ENCODE results near the gene CPNE6.

The CPNE6 gene

DNA sequence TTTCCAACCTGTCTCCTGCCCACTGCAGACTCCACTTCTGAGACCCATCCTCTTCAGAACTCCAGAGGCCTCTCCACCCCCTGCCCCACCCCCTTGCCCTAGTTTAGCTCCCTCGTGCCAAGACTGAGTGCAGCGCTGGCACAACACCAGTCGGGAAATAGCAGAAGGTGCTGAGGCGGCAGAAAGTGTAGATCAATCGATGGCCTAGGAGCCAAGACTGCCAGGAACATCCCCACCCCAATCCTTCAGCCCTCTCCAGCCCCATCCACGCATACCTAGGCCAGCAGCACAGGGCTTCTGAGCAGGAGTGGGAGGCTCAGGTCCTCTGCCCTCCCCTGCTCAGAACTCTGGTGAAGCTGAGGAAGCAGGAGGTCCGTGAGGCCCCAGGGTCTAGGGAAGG, 1.1 kb downstream of the CPNE6 start:
- no peak overlapping the region for H2BK5ac ChIP-seq (ENCODE audit: low read length)
- no CpG with 5 or more reads among the region's 7 CpGs for WGBS (ENCODE audit: extremely low coverage, insufficient coverage, low lambda C conversion rate)
- H3K23ac ChIP-seq (ENCODE audit: low read length) = no peak overlapping the region
- H3K79me2 ChIP-seq (ENCODE audit: control insufficient read depth, insufficient read depth, low read length) = no peaks in the 10 kb centered on the region
- no peak for DNase-seq
- H2AK5ac ChIP-seq (ENCODE audit: low read length) = no peak overlapping the region
- H3K18ac ChIP-seq (ENCODE audit: low read length) = no peak overlapping the region
- H3K4me3 ChIP-seq (ENCODE audit: low read length) = no peak overlapping the region
- no peak overlapping the region for H3K9ac ChIP-seq (ENCODE audit: low read length)
- H4K8ac ChIP-seq (ENCODE audit: low read depth, low read length) = no peak overlapping the region
- no peak overlapping the region for H3K56ac ChIP-seq (ENCODE audit: low read length)
- H3K27me3 ChIP-seq (ENCODE audit: insufficient read depth, low read length, poor library complexity) = no peaks in the 10 kb centered on the region
- no peak overlapping the region for H2BK120ac ChIP-seq (ENCODE audit: low read depth, low read length)
- H3K36me3 ChIP-seq (ENCODE audit: control insufficient read depth, insufficient read depth, low read length) = no peaks in the 10 kb centered on the region
- H3K79me1 ChIP-seq (ENCODE audit: low read length) = no peaks in the 10 kb centered on the region
- H3K27ac ChIP-seq (ENCODE audit: low read depth, low read length) = no peak overlapping the region
- H2BK15ac ChIP-seq (replicated peaks; ENCODE audit: low read depth) = no peak overlapping the region
- H3K4me2 ChIP-seq (ENCODE audit: low read length) = no peak overlapping the region
- H3K4ac ChIP-seq (ENCODE audit: low read depth, low read length) = no peak overlapping the region
- no peaks in the 10 kb centered on the region for H3K4me1 ChIP-seq (ENCODE audit: control insufficient read depth, low read depth, low read length)
- H4K5ac ChIP-seq (ENCODE audit: low read length) = no peak overlapping the region

DNA sequence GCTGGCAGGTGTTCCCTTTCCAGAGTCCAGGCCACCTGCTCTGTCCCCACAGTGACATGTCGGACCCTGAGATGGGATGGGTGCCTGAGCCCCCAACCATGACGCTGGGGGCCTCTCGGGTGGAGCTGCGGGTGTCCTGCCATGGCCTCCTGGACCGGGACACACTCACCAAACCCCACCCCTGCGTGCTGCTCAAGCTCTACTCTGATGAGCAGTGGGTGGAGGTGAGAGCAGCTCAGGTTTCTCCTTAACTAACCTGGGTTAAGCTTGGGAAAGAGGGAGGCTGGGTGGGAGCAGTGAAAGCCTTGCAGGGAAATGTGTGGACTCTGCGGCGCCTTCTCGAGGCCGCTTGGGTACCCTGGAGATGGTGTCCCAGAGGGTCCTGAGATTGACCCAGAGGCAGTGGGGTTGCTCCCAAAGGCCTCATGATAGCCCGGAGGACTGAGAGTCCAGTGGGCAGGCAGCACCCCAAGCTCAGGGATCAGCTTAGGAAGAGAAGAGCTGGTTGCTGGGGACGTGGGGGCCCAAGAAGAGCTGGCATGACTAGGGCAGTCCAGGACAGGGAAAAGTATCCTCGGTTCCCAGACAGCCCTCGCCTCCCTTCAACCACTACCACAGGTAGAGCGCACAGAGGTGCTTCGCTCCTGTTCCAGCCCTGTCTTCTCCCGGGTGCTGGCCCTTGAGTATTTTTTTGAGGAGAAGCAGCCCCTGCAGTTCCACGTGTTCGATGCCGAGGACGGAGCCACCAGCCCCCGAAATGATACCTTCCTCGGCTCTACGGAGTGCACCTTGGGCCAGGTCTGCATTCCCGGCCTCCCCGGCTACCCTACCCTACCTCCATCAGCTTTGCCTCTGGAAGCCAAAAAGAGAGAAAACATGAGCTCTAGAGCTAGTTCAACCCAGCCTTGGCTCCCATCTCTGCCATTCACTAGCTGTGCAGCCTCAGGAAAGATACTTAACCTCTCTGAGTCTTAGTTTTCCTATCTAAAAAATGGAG, 1.8 kb downstream of the CPNE6 start:
- H3K4me3 ChIP-seq (ENCODE audit: low read length) = no peak overlapping the region
- no CpG with 5 or more reads among the region's 26 CpGs for WGBS (ENCODE audit: extremely low coverage, insufficient coverage, low lambda C conversion rate)

DNA sequence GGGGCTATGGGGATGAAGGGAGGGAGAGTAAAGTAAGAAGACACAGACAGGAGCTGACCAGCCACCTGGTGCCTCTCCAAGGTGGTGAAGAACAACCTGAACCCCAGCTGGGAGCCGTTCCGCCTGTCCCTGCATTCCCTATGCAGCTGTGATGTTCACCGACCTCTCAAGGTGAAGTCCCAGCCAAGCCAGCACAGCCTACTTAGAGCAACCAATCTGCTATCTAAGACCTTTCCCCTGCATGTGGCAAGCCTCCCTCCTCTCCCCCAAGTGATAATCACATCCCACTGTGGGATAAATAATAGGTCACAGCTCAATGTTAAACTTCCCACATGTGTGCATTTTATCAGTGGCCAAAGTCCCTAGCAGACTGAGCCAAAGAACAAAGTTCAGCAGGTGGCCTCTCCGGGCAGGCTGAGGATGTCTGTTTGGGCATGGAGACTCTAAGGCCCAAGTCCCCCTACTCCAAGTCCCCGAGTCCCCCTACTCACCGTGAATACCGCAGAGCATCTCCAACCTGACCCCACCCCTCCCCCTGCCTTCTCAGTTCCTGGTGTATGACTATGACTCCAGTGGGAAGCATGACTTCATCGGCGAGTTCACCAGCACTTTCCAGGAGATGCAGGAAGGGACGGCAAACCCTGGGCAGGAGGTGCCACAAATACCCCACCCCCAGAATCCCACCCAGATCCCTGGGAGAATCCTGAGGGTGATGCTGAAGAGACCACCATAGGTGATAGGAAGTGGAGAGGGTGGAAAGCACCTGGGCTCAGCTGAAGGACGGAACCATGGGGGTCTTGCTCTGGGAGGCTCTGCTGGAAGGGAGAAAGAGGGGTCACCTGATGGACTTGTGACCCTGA, 3.5 kb downstream of the CPNE6 start:
- Histone ChIP-seq H3K4me2 (ENCODE audit: low read length) (no peak overlapping the region), H3K4me1 (ENCODE audit: control insufficient read depth, low read depth, low read length) (no peaks in the 10 kb centered on the region), H3K4ac (ENCODE audit: low read depth, low read length) (no peak overlapping the region), H3K9ac (ENCODE audit: low read length) (no peak overlapping the region), H3K36me3 (ENCODE audit: control insufficient read depth, insufficient read depth, low read length) (no peaks in the 10 kb centered on the region), H3K23ac (ENCODE audit: low read length) (no peak overlapping the region), H3K79me2 (ENCODE audit: control insufficient read depth, insufficient read depth, low read length) (no peaks in the 10 kb centered on the region), H2BK120ac (ENCODE audit: low read depth, low read length) (no peak overlapping the region), H3K4me3 (ENCODE audit: low read length) (no peak overlapping the region), H4K8ac (ENCODE audit: low read depth, low read length) (no peak overlapping the region), H2BK15ac (replicated peaks; ENCODE audit: low read depth) (no peak overlapping the region), H2AK5ac (ENCODE audit: low read length) (no peak overlapping the region), H3K27me3 (ENCODE audit: insufficient read depth, low read length, poor library complexity) (no peaks in the 10 kb centered on the region), H4K5ac (ENCODE audit: low read length) (no peak overlapping the region), H3K56ac (ENCODE audit: low read length) (no peak overlapping the region), H2BK5ac (ENCODE audit: low read length) (no peak overlapping the region), H3K27ac (ENCODE audit: low read depth, low read length) (no peak overlapping the region), H3K79me1 (ENCODE audit: low read length) (no peaks in the 10 kb centered on the region), H3K18ac (ENCODE audit: low read length) (no peak overlapping the region)
- no peak for DNase-seq
- no CpG with 5 or more reads among the region's 11 CpGs for WGBS (ENCODE audit: extremely low coverage, insufficient coverage, low lambda C conversion rate)

More for the DNA sequence above, 1.8 kb downstream of the CPNE6 start:
- no peak for DNase-seq
- Histone ChIP-seq H3K36me3 (ENCODE audit: control insufficient read depth, insufficient read depth, low read length) (no peaks in the 10 kb centered on the region), H4K8ac (ENCODE audit: low read depth, low read length) (no peak overlapping the region), H2AK5ac (ENCODE audit: low read length) (no peak overlapping the region), H3K23ac (ENCODE audit: low read length) (no peak overlapping the region), H3K4ac (ENCODE audit: low read depth, low read length) (no peak overlapping the region), H3K27ac (ENCODE audit: low read depth, low read length) (no peak overlapping the region), H3K4me2 (ENCODE audit: low read length) (no peak overlapping the region), H3K79me2 (ENCODE audit: control insufficient read depth, insufficient read depth, low read length) (no peaks in the 10 kb centered on the region), H3K56ac (ENCODE audit: low read length) (no peak overlapping the region), H3K79me1 (ENCODE audit: low read length) (no peaks in the 10 kb centered on the region), H3K27me3 (ENCODE audit: insufficient read depth, low read length, poor library complexity) (no peaks in the 10 kb centered on the region), H3K9ac (ENCODE audit: low read length) (no peak overlapping the region), H4K5ac (ENCODE audit: low read length) (no peak overlapping the region), H3K18ac (ENCODE audit: low read length) (no peak overlapping the region), H3K4me1 (ENCODE audit: control insufficient read depth, low read depth, low read length) (no peaks in the 10 kb centered on the region), H2BK5ac (ENCODE audit: low read length) (no peak overlapping the region), H2BK15ac (replicated peaks; ENCODE audit: low read depth) (no peak overlapping the region), H2BK120ac (ENCODE audit: low read depth, low read length) (no peak overlapping the region)

- H3K23ac ChIP-seq (ENCODE audit: low read length) = no peak overlapping the region
- no peak overlapping the region for H3K27ac ChIP-seq (ENCODE audit: low read depth, low read length)
- H3K36me3 ChIP-seq (ENCODE audit: control insufficient read depth, insufficient read depth, low read length) = no peaks in the 10 kb centered on the region
- no peak overlapping the region for H3K4ac ChIP-seq (ENCODE audit: low read depth, low read length)
- no peak for DNase-seq
- H2BK120ac ChIP-seq (ENCODE audit: low read depth, low read length) = no peak overlapping the region
- WGBS (ENCODE audit: extremely low coverage, insufficient coverage, low lambda C conversion rate) = no CpG with 5 or more reads among the region's 11 CpGs
- H2AK5ac ChIP-seq (ENCODE audit: low read length) = no peak overlapping the region
- no peak overlapping the region for H4K8ac ChIP-seq (ENCODE audit: low read depth, low read length)
- no peak overlapping the region for H3K18ac ChIP-seq (ENCODE audit: low read length)
- H3K56ac ChIP-seq (ENCODE audit: low read length) = no peak overlapping the region
- H3K27me3 ChIP-seq (ENCODE audit: insufficient read depth, low read length, poor library complexity) = no peaks in the 10 kb centered on the region
- no peaks in the 10 kb centered on the region for H3K79me2 ChIP-seq (ENCODE audit: control insufficient read depth, insufficient read depth, low read length)
- no peaks in the 10 kb centered on the region for H3K79me1 ChIP-seq (ENCODE audit: low read length)
- no peak overlapping the region for H3K4me2 ChIP-seq (ENCODE audit: low read length)
- no peak overlapping the region for H3K4me3 ChIP-seq (ENCODE audit: low read length)
- no peak overlapping the region for H2BK5ac ChIP-seq (ENCODE audit: low read length)
- H3K4me1 ChIP-seq (ENCODE audit: control insufficient read depth, low read depth, low read length) = peaks cover 2% of the 10 kb centered on the region
- no peak overlapping the region for H2BK15ac ChIP-seq (replicated peaks; ENCODE audit: low read depth)
- no peak overlapping the region for H3K9ac ChIP-seq (ENCODE audit: low read length)
- H4K5ac ChIP-seq (ENCODE audit: low read length) = no peak overlapping the region
These were observed 4.3 kb downstream of the CPNE6 start for GRCh38 chr14:24075485-24076301.

DNA sequence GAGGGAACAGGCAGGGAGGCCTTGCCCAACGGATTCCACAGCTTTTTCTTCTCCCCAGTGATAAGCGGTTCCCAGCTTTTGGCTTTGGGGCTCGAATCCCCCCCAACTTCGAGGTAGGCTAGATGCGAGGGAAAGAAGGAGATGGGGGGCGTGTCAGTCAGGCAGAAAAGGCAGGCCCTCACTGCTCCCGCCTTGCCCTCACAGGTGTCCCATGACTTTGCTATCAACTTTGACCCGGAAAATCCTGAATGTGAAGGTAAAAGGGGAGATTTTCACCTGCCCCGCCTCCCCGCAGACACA, 4.9 kb downstream of the CPNE6 start:
- no peak for DNase-seq

More for the DNA sequence above, 4.9 kb downstream of the CPNE6 start:
- Histone ChIP-seq H3K27ac (ENCODE audit: low read depth, low read length) (no peak overlapping the region), H3K4me1 (ENCODE audit: control insufficient read depth, low read depth, low read length) (peaks cover 2% of the 10 kb centered on the region), H2BK5ac (ENCODE audit: low read length) (no peak overlapping the region), H2BK120ac (ENCODE audit: low read depth, low read length) (no peak overlapping the region), H3K4ac (ENCODE audit: low read depth, low read length) (no peak overlapping the region), H2AK5ac (ENCODE audit: low read length) (no peak overlapping the region), H3K79me1 (ENCODE audit: low read length) (no peaks in the 10 kb centered on the region), H3K18ac (ENCODE audit: low read length) (no peak overlapping the region), H3K4me3 (ENCODE audit: low read length) (no peak overlapping the region), H3K23ac (ENCODE audit: low read length) (no peak overlapping the region), H2BK15ac (replicated peaks; ENCODE audit: low read depth) (no peak overlapping the region), H3K4me2 (ENCODE audit: low read length) (no peak overlapping the region), H4K5ac (ENCODE audit: low read length) (no peak overlapping the region), H3K27me3 (ENCODE audit: insufficient read depth, low read length, poor library complexity) (no peaks in the 10 kb centered on the region), H4K8ac (ENCODE audit: low read depth, low read length) (no peak overlapping the region), H3K36me3 (ENCODE audit: control insufficient read depth, insufficient read depth, low read length) (no peaks in the 10 kb centered on the region), H3K79me2 (ENCODE audit: control insufficient read depth, insufficient read depth, low read length) (no peaks in the 10 kb centered on the region), H3K56ac (ENCODE audit: low read length) (no peak overlapping the region), H3K9ac (ENCODE audit: low read length) (no peak overlapping the region)
- whole genome bisulfite sequencing (ENCODE audit: extremely low coverage, insufficient coverage, low lambda C conversion rate) = no CpG with 5 or more reads among the region's 10 CpGs

Data from mesendoderm (in vitro differentiated cells).